Panc1 (cell line): ENCODE data around the gene IPO5. TPM values are rescaled to one million over a fixed set of nuclear protein-coding genes. Genes with fewer than 3 reads are reported as not detected.
"Not testable (repeated sequence)": the region's sequence is repeated elsewhere in the genome, so short reads cannot be mapped to it uniquely, and the experiment has no call there.

Source experiments
- ATAC-seq: fragments of 200-7000 bp; cut with Tn5 transposase; 2 replicates; pipeline ENCODE4 v1.9.1; 2020; ENCODE audit warnings: mild to moderate bottlenecking, moderate library complexity
- BruUV-seq: library from RNA; stranded (reverse); fragments of 400-500 nt; replicated peaks from 2 replicates; lab custom pipeline; 2021; lab: Mats Ljungman, UMichigan
- CTCF ChIA-PET: fragments of 300-600 bp; sonication (Branson Sonifier 250); formaldehyde crosslinking; loops from one replicate; lab custom pipeline; 2022; ENCODE audit warnings: antibody characterized with exemption; lab: Charles Lee
- POLR2A ChIA-PET: fragments of 300-600 bp; sonication (Branson Sonifier 250); formaldehyde crosslinking; loops from one replicate; lab custom pipeline; 2022; ENCODE audit warnings: antibody characterized with exemption; lab: Charles Lee
- DNase-seq: peaks from one replicate; pipeline ENCODE4 v3.0.0-alpha.2; 2010; ENCODE audit warnings: low read depth, low spot score
- H3K27ac ChIP-seq: 2 replicates; pipeline ENCODE4 v1.5.1; 2011; ENCODE audit warnings: mild to moderate bottlenecking, low read length, inconsistent platforms
- H3K27me3 ChIP-seq: fragments of 200-500 bp; sonication (Bioruptor generic); 2 replicates; pipeline ENCODE4 v1.6.0; 2014; ENCODE audit warnings: low read length, inconsistent platforms; ENCODE audit not compliant: control insufficient read depth, insufficient read depth
- H3K36me3 ChIP-seq: fragments of 200-500 bp; sonication (Bioruptor generic); 2 replicates; pipeline ENCODE4 v1.5.1; 2014; ENCODE audit warnings: inconsistent platforms, mild to moderate bottlenecking, low read length, moderate library complexity; ENCODE audit not compliant: control insufficient read depth, insufficient read depth
- H3K4me1 ChIP-seq: 2 replicates; pipeline ENCODE4 v1.5.1; 2011; ENCODE audit warnings: inconsistent platforms, mild to moderate bottlenecking, low read length, moderate library complexity; ENCODE audit not compliant: control insufficient read depth, insufficient read depth
- H3K4me3 ChIP-seq, 2 experiments: 2 replicates each; pipeline ENCODE4 v1.5.1; 2011 to 2012; ENCODE audit warnings: low read depth in 2 of 2, low read length in 2 of 2, mild to moderate bottlenecking in 2 of 2, inconsistent platforms in 1 of 2, moderate library complexity in 1 of 2
- H3K9me3 ChIP-seq: fragments of 200-500 bp; sonication (Bioruptor generic); 2 replicates; pipeline ENCODE4 v1.5.1; 2014; ENCODE audit warnings: low read depth, mild to moderate bottlenecking, inconsistent platforms, low read length, moderate library complexity; ENCODE audit not compliant: control insufficient read depth, insufficient read depth
- POLR2AphosphoS5 ChIP-seq: IDR thresholded peaks from 2 replicates; pipeline ENCODE4 v1.6.1; 2012; ENCODE audit warnings: mild to moderate bottlenecking, low read depth, low read length, moderate library complexity
- SIN3A ChIP-seq: IDR thresholded peaks from 2 replicates; pipeline ENCODE4 v1.6.1; 2012; ENCODE audit warnings: low read depth, mild to moderate bottlenecking, low read length, moderate library complexity, borderline replicate concordance; ENCODE audit not compliant: insufficient read depth
- TCF7L2 ChIP-seq: IDR thresholded peaks from 2 replicates; pipeline ENCODE4 v1.6.1; 2011; ENCODE audit warnings: mild to moderate bottlenecking, low read depth, low read length, inconsistent platforms
- in situ Hi-C: cut with HindIII; loops from 2 replicates; pipeline ENCODE4 v1.10.0; 2016; ENCODE audit warnings: low sequenced_read_pairs, low pct_unique_long_range_greater_than_20kb
- intact Hi-C: fragments of 100-400 bp; cut with micrococcal nuclease; formaldehyde crosslinking; loops from one replicate; pipeline ENCODE4 v1.10.0; 2022; ENCODE audit not compliant: unreplicated experiment
- total RNA-seq: library from RNA; stranded (reverse); gene quantifications from one replicate; pipeline ENCODE4 v1.2.1, GENCODE V29; 2021; ENCODE audit not compliant: unreplicated experiment
- TF ChIP-seq, protein P1 (sequence below), 2 experiments: IDR thresholded peaks; 2 replicates each; pipeline ENCODE4 v1.6.1; 2011 to 2012; ENCODE audit warnings: low read depth in 2 of 2, control low read depth in 1 of 2, low read length in 1 of 2, mild to moderate bottlenecking in 1 of 2, moderate library complexity in 1 of 2; ENCODE audit not compliant: insufficient read depth in 1 of 2
- TF ChIP-seq, protein P2 (sequence below): fragments of 450-650 bp; IDR thresholded peaks from 2 replicates; pipeline ENCODE4 v1.5.1; 2017; ENCODE audit warnings: mild to moderate bottlenecking

Gene IPO5
- total RNA-seq, 1 experiment from 2014 or later = 122 TPM

DNA sequence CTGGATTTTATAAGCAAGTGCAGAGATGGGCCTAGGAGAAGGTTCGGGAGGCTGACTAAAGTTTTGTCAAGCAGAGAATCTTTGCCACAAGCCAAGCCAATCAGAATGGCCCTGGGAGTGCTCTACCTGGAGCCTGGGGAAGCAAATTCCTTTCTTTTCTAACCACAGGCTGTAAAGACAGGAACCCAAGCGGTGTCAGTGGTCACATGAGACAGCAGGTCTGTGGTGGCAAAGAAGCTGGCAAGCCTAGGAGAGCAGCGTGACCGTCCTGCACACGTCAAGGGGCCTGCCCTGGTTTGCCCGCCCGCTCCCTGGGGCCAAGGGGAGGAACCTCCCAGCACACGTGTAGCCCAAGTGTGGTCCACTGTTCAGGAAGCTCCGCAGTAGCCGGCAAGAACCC lies 90.8 kb downstream of the IPO5 start:
- in situ Hi-C loops = no loop called here

DNA sequence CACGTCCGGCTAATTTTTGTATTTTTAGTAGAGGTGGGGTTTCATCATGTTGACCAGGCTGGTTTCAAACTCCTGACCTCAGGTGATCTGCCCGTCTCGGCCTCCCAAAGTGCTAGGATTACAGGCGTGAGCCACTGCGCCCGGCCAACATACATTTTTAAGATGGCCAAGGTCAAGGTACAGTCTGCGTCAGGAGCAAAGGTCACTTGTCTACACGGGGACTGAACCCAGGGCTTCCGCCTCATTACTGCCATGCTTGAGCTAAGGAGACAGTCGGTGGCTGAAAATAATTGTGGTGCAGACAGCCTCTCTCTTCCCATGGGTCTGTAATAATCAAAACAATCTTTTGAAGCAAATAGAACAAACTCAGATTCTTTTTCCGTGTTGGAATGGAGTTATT lies 94.3 kb downstream of the IPO5 start:
- H3K27ac ChIP-seq, in situ Hi-C loops, DNase-seq, H3K27me3 ChIP-seq, H3K36me3 ChIP-seq, intact Hi-C loops, ATAC-seq, H3K4me3 ChIP-seq, POLR2A ChIA-PET, H3K9me3 ChIP-seq, CTCF ChIA-PET, H3K4me1 ChIP-seq, BruUV-seq: not testable (repeated sequence)

More for the DNA sequence above, 90.8 kb downstream of the IPO5 start:
- DNase-seq (no peak), ATAC-seq (no peak)
- CTCF ChIA-PET = no interaction called here
- no peaks in the 10 kb centered on the region for H3K27me3 ChIP-seq
- H3K9me3 ChIP-seq = no peaks in the 10 kb centered on the region
- intact Hi-C loops = no loop called here
- H3K36me3 ChIP-seq = no peaks in the 10 kb centered on the region
- TF ChIP-seq, protein P1, sequence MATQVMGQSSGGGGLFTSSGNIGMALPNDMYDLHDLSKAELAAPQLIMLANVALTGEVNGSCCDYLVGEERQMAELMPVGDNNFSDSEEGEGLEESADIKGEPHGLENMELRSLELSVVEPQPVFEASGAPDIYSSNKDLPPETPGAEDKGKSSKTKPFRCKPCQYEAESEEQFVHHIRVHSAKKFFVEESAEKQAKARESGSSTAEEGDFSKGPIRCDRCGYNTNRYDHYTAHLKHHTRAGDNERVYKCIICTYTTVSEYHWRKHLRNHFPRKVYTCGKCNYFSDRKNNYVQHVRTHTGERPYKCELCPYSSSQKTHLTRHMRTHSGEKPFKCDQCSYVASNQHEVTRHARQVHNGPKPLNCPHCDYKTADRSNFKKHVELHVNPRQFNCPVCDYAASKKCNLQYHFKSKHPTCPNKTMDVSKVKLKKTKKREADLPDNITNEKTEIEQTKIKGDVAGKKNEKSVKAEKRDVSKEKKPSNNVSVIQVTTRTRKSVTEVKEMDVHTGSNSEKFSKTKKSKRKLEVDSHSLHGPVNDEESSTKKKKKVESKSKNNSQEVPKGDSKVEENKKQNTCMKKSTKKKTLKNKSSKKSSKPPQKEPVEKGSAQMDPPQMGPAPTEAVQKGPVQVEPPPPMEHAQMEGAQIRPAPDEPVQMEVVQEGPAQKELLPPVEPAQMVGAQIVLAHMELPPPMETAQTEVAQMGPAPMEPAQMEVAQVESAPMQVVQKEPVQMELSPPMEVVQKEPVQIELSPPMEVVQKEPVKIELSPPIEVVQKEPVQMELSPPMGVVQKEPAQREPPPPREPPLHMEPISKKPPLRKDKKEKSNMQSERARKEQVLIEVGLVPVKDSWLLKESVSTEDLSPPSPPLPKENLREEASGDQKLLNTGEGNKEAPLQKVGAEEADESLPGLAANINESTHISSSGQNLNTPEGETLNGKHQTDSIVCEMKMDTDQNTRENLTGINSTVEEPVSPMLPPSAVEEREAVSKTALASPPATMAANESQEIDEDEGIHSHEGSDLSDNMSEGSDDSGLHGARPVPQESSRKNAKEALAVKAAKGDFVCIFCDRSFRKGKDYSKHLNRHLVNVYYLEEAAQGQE (IDR thresholded peaks at IDR 0.05; ENCODE audit: insufficient read depth in 1 of 2, low read depth in 2 of 2, low read length in 1 of 2) = no peak
- TF ChIP-seq SIN3A = no peak
- no peak for TF ChIP-seq TCF7L2
- TF ChIP-seq, protein P2, sequence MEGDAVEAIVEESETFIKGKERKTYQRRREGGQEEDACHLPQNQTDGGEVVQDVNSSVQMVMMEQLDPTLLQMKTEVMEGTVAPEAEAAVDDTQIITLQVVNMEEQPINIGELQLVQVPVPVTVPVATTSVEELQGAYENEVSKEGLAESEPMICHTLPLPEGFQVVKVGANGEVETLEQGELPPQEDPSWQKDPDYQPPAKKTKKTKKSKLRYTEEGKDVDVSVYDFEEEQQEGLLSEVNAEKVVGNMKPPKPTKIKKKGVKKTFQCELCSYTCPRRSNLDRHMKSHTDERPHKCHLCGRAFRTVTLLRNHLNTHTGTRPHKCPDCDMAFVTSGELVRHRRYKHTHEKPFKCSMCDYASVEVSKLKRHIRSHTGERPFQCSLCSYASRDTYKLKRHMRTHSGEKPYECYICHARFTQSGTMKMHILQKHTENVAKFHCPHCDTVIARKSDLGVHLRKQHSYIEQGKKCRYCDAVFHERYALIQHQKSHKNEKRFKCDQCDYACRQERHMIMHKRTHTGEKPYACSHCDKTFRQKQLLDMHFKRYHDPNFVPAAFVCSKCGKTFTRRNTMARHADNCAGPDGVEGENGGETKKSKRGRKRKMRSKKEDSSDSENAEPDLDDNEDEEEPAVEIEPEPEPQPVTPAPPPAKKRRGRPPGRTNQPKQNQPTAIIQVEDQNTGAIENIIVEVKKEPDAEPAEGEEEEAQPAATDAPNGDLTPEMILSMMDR = no peak
- no peak for TF ChIP-seq POLR2AphosphoS5
- H3K27ac ChIP-seq = no peak overlapping the region
- POLR2A ChIA-PET = no interaction called here
- H3K4me3 ChIP-seq = no peak overlapping the region
- no peaks in the 10 kb centered on the region for H3K4me1 ChIP-seq
- BruUV-seq = no TSS peak

DNA sequence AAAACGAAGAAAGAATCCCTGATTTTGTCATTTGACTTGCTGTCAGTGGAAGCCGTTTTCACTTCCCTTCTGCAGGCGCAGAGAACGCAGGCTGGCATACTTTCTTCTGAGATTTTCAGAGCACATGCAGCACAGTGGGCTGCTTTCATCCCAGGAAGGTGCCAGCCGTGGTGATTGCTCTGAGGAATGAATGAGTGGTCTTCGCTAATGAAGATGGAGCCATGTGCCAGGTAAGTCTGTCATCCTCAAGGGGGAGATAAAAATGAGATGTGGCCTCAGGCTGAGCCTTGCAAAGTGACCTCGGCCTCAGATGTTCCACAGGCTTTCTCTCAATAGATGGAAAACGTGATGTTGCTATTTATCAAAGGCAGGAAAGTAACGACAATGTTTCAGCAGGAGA lies 94.8 kb downstream of the IPO5 start:
- no TSS peak for BruUV-seq
- Histone ChIP-seq H3K4me3 (no peak overlapping the region), H3K4me1 (no peaks in the 10 kb centered on the region), H3K27me3 (no peaks in the 10 kb centered on the region), H3K9me3 (no peaks in the 10 kb centered on the region), H3K36me3 (no peaks in the 10 kb centered on the region), H3K27ac (no peak overlapping the region)
- ChIA-PET POLR2A (no interaction called here), CTCF (no interaction called here)
- ATAC-seq (no peak), DNase-seq (no peak)
- intact Hi-C loops = no loop called here
- TF ChIP-seq, protein P1 (IDR thresholded peaks at IDR 0.05; ENCODE audit: insufficient read depth in 1 of 2, low read depth in 2 of 2, low read length in 1 of 2) = no peak
- TF ChIP-seq, protein P2 = no peak
- TF ChIP-seq SIN3A = no peak
- no peak for TF ChIP-seq TCF7L2
- no peak for TF ChIP-seq POLR2AphosphoS5
- in situ Hi-C loops = no loop called here
